Measurements from ENCODE around the gene COL5A1.

DNA sequence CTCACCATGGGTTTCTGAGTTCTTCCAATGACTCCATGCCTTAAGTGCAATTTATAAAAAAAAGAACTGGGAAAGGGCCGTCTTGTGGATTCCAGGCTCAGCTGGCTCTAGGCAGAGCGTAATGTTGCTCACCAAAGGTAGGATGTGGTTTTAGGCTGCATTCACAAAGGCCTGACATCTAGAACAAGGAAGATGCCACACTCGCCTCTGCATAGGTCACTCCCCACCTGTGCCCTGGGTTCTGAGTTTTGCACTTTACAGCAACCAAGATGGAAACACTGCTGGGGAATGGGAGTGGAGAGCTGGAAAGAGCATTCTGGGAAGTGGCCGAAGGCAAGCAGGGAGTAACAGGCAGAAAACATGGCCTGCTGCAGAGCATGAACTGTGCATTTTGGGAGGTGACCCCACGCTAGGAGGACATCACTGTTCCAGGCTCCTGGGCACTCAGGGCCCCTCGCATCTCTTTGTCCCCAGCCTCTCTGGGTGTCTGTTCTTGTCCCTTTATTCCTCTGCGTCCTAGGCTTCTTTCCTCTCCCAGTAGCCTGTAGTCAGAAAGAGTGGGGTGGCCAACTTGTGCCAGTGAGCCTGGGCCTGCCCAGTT lies 251.3 kb downstream of the COL5A1 start:
- TF ChIP-seq EZH2 (IDR thresholded peaks at IDR 0.05; ENCODE audit: insufficient read depth, poor library complexity, severe bottlenecking) (no peak), EZH2phosphoT487 (IDR thresholded peaks at IDR 0.05; ENCODE audit: insufficient read depth, low read depth) (no peak)
